DND-41 (cell line): Measurements from ENCODE around the gene LY6G6F.

ENCODE experiments used
- ATAC-seq: fragments of 200-7000 bp; cut with Tn5 transposase; 3 replicates; pipeline ENCODE4 v1.9.1; 2021; ENCODE audit warnings: low read depth; ENCODE audit not compliant: insufficient read depth
- DNase-seq: peaks from one replicate; pipeline ENCODE4 v3.0.0-alpha.2; 2020
- H2AFZ ChIP-seq: 2 replicates; pipeline ENCODE4 v1.6.0; 2012; ENCODE audit warnings: low read depth, low read length
- H3K27ac ChIP-seq: 2 replicates; pipeline ENCODE4 v1.5.1; 2012; ENCODE audit warnings: low read length, inconsistent platforms
- H3K27me3 ChIP-seq: fragments of 200-600 bp; sonication (generic); 2 replicates; pipeline ENCODE4 v1.6.0; 2012; ENCODE audit warnings: low read length, mild to moderate bottlenecking, inconsistent platforms; ENCODE audit not compliant: insufficient read depth, poor library complexity
- H3K36me3 ChIP-seq: 2 replicates; pipeline ENCODE4 v1.5.1; 2012; ENCODE audit warnings: low read length, inconsistent platforms; ENCODE audit not compliant: insufficient read depth
- H3K4me1 ChIP-seq: 2 replicates; pipeline ENCODE4 v1.5.1; 2012; ENCODE audit warnings: mild to moderate bottlenecking, low read length; ENCODE audit not compliant: insufficient read depth
- H3K4me2 ChIP-seq: 2 replicates; pipeline ENCODE4 v1.6.0; 2012; ENCODE audit warnings: mild to moderate bottlenecking, moderate library complexity, low read length, inconsistent platforms; ENCODE audit not compliant: insufficient read depth
- H3K4me3 ChIP-seq, 2 experiments: fragments of 200-600 bp in 1 of 2; shearing (Covaris generic) in 1 of 2; 2 replicates each; pipeline ENCODE4 v1.5.1; 2012 to 2016; ENCODE audit warnings: inconsistent platforms in 2 of 2, low read length in 2 of 2, mild to moderate bottlenecking in 2 of 2, low read depth in 1 of 2, moderate library complexity in 1 of 2
- H3K79me2 ChIP-seq: 2 replicates; pipeline ENCODE4 v1.6.0; 2012; ENCODE audit warnings: low read length, inconsistent platforms; ENCODE audit not compliant: insufficient read depth
- H3K9ac ChIP-seq: 2 replicates; pipeline ENCODE4 v1.6.0; 2012; ENCODE audit warnings: low read depth, mild to moderate bottlenecking, inconsistent platforms, low read length, moderate library complexity
- H3K9me3 ChIP-seq: 2 replicates; pipeline ENCODE4 v1.5.1; 2012; ENCODE audit warnings: low read length, moderate library complexity, mild to moderate bottlenecking, inconsistent platforms; ENCODE audit not compliant: insufficient read depth, severe bottlenecking
- H4K20me1 ChIP-seq: 2 replicates; pipeline ENCODE4 v1.6.0; 2012; ENCODE audit warnings: low read length; ENCODE audit not compliant: insufficient read depth
- CTCF ChIP-seq: IDR thresholded peaks from 2 replicates; pipeline ENCODE4 v1.5.1; 2012; ENCODE audit warnings: borderline replicate concordance, low read length, moderate library complexity, mild to moderate bottlenecking; ENCODE audit not compliant: poor library complexity, severe bottlenecking; ENCODE audit errors: extremely low read depth
- EZH2 ChIP-seq: IDR thresholded peaks from 3 replicates; pipeline ENCODE4 v1.6.1; 2012; ENCODE audit warnings: borderline replicate concordance, low read depth, mild to moderate bottlenecking, moderate library complexity, low read length, inconsistent platforms; ENCODE audit not compliant: severe bottlenecking

Gene LY6G6F

GRCh38 chr6:31658983-31659648 lies 47.5 kb upstream of the LY6G6F start:
- peak overlapping the region; percentile 87 for H3K27ac ChIP-seq

GRCh38 chr6:31659649-31660380 lies 46.9 kb upstream of the LY6G6F start:
- peaks cover 70% of the 10 kb centered on the region for H3K4me1 ChIP-seq
- H2AFZ ChIP-seq, result peak overlapping the region; percentile 76; the same call in 1 of the 2 replicates
- H3K9ac ChIP-seq, result peak overlapping the region; percentile 91
- ATAC-seq, result no peak
- H3K4me3 ChIP-seq, result peak overlapping the region; percentile 72 to 96
- no peak for DNase-seq
- no peaks in the 10 kb centered on the region for H3K27me3 ChIP-seq
- H4K20me1 ChIP-seq, result peaks cover 13% of the 10 kb centered on the region
- peak overlapping the region; percentile 87 for H3K27ac ChIP-seq
- peaks cover 78% of the 10 kb centered on the region for H3K79me2 ChIP-seq
- H3K4me2 ChIP-seq, result peak overlapping the region; percentile 96
- TF ChIP-seq EZH2 (no peak), CTCF (no peak)
- H3K9me3 ChIP-seq, result no peaks in the 10 kb centered on the region
- H3K36me3 ChIP-seq, result peaks cover 72% of the 10 kb centered on the region

More at GRCh38 chr6:31658983-31659648, 47.5 kb upstream of the LY6G6F start:
- Histone ChIP-seq H3K4me2 (peak overlapping the region; percentile 96), H3K79me2 (peaks cover 74% of the 10 kb centered on the region), H3K9me3 (no peaks in the 10 kb centered on the region), H3K36me3 (peaks cover 69% of the 10 kb centered on the region), H3K4me1 (peaks cover 66% of the 10 kb centered on the region), H2AFZ (no peak overlapping the region), H3K9ac (peak overlapping the region; percentile 91), H3K4me3 (peak overlapping the region in 1 of 2 experiments; percentile 96; a peak in 3 of 4 replicates), H4K20me1 (peaks cover 13% of the 10 kb centered on the region), H3K27me3 (no peaks in the 10 kb centered on the region)
- DNase-seq (no peak), ATAC-seq (no peak)
- no peak for TF ChIP-seq EZH2
- TF ChIP-seq CTCF, result no peak

GRCh38 chr6:31660381-31661261 lies 46.0 kb upstream of the LY6G6F start, which contains the start of gene C6orf47:
TSS of gene C6orf47 (minus strand) at chr6:31660778. CDS start at chr6:31659947, 831 bp downstream.
- peaks cover 70% of the 10 kb centered on the region for H3K4me1 ChIP-seq
- peak; percentile 88 for DNase-seq
- peak within 1 kb of the TSS; percentile 72 to 96 for H3K4me3 ChIP-seq
- H2AFZ ChIP-seq, result peak within 1 kb of the TSS; percentile 76
- H4K20me1 ChIP-seq, result peaks cover 13% of the 10 kb centered on the region
- no peak for TF ChIP-seq EZH2
- no peak for TF ChIP-seq CTCF
- ATAC-seq, result peak; percentile 80
- H3K27me3 ChIP-seq, result no peaks in the 10 kb centered on the region
- peak within 1 kb of the TSS; percentile 87 for H3K27ac ChIP-seq
- H3K4me2 ChIP-seq, result peak within 1 kb of the TSS; percentile 96
- peaks cover 85% of the 10 kb centered on the region for H3K79me2 ChIP-seq
- H3K9me3 ChIP-seq, result no peaks in the 10 kb centered on the region
- H3K9ac ChIP-seq, result peak within 1 kb of the TSS; percentile 91
- peaks cover 72% of the 10 kb centered on the region for H3K36me3 ChIP-seq
